Measurements from ENCODE around the gene SDC1.

SDC1 gene

GRCh38 chr2:20182241-20182931, 42.5 kb downstream of the SDC1 start:
- no peak for DNase-seq

- DNase-seq, result no peak
Measured at GRCh38 chr2:20181761-20182160, 43.2 kb downstream of the SDC1 start.

DNA sequence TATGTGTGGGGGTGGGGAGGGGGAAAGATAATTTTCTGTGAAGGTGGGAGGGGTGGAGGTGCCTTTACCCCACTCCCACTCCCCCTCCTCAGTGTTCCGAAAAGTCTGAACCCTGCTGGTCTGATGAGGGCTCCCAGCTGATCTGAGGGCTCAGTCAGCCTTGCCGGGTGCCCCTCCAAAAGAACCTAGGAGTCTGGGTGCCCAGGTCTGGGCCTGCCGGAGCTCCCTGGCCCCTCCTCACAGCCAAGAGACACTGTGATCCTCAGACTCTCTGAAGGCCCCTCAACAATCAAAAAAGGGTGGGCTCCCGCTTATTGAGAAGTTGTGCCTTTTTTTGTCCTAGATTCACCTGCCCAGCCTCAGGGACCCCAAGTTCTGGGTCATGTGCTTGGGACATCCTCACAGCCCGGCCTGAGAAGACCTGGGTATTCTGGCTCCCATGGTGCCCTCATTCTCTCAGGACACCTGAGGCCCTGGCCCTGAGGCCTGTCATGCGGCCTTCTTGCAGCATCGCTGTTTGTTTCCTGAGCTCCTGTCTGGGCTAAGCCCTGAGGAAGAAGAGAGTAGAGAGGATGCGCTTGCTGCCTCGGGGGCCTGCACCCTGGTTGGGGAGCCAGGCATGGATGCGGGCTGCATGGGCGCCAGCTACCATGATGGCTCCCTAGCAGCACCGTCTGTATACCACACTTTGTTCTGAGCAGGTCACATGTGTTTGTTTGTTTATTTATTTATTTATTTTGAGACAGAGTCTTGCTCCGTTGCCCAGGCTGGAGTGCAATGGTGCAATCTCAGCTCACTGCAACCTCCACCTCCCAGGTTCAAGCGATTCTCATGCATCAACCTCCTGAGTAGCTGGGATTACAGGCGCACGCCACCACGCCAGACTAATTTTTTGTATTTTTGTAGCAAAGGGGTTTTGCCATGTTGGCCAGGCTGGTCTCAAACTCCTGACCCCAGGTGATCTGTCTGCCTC, 44.0 kb downstream of the SDC1 start:
- DNase-seq, result no peak

DNA sequence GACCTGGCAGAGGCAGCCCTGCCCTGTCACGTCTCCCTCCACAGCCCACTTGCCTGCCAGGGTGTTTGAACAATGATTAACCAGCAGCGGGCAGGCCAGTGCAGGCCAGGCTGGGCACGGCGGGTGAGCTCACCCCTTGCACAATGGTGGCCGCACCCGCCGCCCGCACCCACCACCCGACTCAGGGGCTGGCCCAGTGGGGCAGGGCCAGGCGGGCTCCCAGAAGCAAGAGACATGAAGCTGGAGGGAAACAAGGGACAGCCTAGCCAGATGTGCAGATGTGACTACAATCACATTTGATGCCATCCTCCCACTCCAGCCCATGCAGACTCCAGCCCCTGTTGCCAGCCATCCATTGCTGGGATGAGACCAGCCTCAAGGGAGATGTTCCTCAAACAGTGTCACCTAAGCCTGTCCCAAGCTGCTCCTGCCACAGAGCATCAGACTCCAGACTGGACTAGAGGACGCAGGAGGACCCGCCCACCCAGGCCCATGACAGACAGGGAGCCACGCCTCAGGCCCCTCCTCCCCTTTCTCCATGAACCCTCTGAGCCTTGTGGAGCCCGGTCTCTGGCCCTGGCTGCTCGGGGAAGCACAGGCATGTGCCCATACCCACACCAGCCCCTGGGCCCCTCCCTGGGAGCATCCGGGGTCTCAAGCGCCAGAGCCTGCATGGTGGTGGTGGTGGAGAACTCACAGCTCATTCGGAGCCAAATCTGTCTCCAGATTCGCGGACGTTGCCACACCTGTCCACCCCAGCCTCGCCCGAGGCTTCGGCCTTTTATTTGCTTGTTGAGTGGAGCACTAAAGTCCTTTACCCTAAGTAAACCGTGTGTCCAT, 45.0 kb downstream of the SDC1 start:
- DNase-seq, result no peak

GRCh38 chr2:20179466-20179754, 45.5 kb downstream of the SDC1 start:
- DNase-seq, result no peak

DNA sequence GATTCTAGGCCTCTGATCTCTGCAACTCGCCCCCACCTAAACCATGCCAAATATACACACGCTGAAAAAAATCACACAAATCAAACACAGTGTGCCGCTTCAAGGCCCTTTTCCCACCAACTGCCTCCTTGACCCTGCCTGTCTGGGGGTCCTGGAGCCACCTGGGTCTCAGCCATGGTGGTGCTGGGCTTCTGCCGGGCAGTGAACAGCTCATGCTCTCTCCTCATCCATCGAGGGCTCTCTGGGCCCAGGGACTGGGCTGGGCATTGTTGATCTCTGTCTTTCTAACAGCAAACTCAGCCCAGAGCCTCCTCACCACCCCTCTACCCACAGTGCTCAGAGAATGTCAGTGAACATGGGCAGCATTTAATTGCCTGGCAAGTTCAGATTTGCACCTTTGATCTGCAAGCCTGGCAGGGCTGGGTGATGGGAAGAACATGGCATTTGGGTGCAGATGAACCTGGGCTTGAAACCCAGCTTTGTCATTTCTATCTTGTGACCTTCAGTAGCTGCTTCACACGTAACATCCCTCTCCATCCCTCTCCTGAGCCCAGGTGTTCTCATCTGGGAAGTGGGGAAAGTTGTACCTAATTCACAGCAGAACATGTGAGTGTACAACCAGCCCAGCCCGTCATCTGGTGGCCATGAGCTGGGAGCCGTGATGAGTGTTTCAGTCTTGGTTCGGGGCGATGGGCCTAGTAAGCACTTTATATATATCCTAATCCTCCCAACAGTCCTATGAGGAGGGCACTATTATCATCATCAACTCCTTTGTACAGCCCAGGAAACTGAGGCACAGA, 46.1 kb downstream of the SDC1 start:
- no peak for DNase-seq

DNA sequence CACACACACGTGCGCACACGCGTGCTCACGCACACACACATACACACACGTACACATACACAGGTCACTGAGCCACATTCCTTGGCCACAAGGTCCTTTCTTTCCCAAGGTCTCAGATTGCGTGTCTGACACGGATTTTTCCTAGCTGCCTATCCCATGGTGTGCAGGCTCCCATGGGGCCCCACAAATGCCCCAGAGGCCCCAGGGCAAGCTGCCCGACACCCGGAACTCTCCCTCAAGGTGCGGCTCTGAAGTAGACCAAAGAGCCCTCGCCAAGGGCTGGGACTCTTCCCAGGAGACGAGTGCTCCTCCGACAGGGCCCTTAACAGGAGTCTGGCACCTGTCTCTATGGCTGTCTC, 46.7 kb downstream of the SDC1 start:
- DNase-seq, result no peak

DNA sequence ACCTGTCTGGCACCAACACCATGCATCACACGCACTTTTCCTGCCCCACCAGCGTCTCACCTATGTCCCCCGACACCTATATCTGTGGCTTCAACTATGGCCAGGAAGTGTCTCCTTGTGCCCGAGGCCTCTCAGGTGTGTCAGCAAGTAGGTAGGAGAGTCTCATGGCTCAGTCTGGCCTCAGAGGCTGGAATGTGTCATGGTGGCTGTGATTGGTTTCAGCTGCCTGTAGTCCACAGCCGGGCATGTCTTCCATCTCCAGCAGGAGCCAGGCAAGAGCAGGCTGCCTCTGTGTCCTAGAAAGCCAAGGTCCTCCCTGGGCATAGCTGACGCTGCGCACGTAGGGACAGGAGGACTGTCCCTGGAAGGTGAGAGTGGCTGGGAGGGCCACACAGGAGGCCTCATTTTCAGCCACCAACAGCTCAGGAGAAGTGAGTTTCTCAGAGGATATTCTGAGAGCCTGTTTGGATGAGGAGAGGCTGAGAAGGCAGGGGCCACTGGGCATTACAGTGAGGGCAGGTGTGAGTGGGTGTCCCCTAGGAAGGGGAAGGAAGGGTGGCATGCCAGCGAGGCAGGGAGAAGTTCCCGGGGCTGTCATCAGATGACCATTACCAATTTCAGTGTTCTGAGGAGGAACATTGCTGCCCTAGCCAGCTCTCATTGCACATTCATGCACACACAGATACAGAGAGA, 47.2 kb downstream of the SDC1 start:
- no peak for DNase-seq

GRCh38 chr2:20176760-20177159, 48.2 kb downstream of the SDC1 start:
- no peak for DNase-seq

DNA sequence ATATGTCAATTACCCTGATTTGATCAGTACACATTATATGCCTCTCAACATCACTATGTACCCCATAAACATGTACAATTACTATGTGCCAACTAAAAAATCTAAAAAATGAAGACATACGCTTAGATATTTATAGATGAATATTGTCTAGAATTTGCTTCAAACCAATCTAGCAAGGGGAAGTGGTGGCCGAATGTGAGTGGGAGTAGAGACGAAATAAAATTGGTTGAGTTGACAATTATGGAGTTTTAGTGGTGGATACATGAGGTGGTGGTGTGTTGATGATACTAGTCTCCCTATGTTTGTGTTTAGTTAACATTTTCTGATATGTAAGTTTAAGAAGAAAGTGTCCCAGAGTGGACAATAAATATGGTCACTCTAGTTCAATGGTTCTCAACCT, 49.0 kb downstream of the SDC1 start:
- DNase-seq, result no peak

GRCh38 chr2:20175267-20175666, 49.7 kb downstream of the SDC1 start:
- no peak for DNase-seq

DNA sequence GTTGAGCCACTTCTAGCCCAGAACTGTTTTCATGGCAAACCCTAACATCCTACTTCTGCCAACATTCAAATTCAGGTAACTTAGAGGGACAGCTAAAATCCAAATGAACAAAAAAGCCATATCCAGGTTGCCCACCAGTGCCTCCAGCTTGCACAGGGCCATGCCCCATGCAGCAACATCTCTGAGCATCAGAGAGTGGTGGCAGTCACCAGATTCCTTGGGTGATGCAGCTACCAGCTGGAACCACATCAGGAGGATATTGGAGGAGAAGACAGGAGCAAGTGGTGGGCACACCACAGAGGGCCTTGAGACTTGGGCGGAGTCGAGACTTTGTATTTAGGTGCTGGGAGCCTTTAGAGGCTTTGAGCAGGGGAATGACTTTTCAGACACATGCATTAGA, 50.5 kb downstream of the SDC1 start:
- no peak for DNase-seq

GRCh38 chr2:20173496-20174402, 51.2 kb downstream of the SDC1 start:
- no peak for DNase-seq

- no peak for DNase-seq
Measured at GRCh38 chr2:20173064-20173463, 51.9 kb downstream of the SDC1 start.

GRCh38 chr2:20172273-20173055, 52.5 kb downstream of the SDC1 start:
- DNase-seq, result no peak

DNA sequence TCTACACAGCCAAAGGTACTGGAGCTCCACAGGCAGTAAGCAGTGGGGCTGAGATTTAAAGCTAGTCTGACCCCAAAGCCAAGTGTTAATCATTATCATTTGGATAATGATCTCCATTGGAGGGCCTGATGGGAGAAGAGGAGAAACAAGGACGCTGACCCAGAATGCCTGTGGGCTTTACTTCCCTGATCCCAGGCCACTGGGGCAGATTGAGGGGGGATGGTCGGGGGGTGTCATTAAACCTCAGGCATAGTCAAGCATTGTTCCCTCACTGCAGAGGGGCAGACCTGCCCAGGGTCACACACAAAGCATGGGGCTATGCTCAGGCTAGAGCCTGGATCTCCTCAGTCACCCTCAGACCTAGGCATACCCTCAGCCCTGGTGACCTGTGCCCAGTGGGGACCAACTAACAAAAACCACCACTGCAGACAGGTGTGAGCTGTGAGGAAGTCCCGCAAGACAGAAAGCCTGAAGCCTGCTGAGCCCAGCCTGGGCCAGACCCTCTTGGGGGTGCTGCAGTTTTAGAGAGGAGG, 53.4 kb downstream of the SDC1 start:
- no peak for DNase-seq

DNA sequence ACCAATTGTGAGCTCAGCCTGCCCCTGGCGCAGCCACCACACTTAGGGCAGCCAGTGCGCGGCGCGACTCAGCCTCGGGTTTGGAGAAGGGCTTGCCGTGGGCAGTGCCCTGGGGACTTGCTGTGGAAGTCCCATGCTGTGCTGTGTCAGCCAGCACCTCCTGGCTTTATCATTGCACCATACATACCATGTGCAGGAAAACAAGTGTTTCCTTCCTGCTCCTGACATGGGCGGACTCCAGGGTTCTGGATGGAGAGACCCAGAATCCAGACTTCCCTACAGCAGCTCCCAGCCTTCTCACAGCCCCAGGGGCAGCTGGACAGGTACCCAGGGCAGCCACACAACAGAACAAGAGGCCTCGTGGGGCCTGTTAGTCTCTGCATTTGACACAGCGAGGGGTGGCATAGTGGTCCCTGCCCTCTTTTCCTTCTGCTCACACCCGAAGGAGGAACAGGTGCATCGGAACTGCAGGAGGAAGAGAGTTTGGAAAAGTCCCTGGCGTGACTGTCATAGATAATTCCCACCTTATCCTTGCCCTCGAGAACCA, 54.2 kb downstream of the SDC1 start:
- no peak for DNase-seq

DNA sequence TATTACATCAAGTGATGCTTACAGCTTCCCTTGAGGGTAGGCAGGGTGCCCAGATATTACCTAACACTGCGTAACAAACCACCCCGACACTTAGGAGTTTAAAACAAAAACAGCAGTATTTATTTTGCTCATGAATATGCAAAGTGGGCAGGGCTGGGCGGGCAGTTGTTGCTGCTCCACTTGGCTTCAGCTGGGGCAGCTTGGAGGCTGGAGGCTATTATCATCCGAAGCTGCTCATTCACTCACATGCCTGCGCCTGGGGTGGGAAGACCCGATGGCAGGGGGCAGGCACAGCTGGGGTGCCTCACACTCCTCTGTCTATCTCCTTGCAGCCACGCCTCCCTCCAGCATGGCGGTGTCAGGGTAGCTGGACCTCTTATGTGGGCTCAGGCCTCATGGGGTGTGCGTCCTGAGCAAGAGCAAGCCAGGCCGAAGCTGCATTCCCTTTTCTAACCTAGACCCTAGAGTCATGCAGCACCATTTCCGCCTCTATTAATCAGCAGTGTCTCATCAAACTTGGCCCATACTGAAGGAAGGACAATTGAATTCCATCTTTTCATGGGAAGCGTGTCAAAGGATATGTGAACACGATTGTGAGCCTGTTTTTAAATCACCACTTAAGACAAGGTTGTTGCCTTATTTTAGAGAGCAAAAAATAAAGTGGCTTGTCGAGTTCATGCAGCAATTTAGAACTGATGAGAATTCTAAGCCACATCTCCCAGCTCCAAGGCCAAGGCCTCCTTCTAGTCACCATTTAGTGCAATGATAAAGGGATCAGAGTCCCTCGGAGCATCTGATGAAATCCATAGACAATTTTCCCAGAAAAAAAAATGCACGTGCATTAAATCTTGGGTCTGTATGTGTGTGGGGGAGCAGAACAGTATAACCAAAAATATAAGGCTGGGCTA, 54.9 kb downstream of the SDC1 start:
- DNase-seq, result no peak
